ENCODE data around the gene TTC33. TPM values are rescaled to one million over a fixed set of nuclear protein-coding genes. Genes with fewer than 3 reads are reported as not detected.

Gene TTC33
- total RNA-seq (2022; extraction: Qiagen RNA extraction), result 8.1 to 16.9 TPM (median 10.2 TPM) in 5 replicates

GRCh38 chr5:40755407-40756365 lies at the start of gene TTC33:
Gene TTC33, minus strand, starts transcription at chr5:40755961. Its CDS starts 8,943 bp downstream, at chr5:40747018.

GRCh38 chr5:40798012-40798800 lies 42.4 kb upstream of the TTC33 start, which contains the start of gene PRKAA1:
Gene PRKAA1, minus strand, starts transcription at chr5:40798374. Its CDS starts 185 bp downstream, at chr5:40798189.

GRCh38 chr5:40679913-40680681 lies 75.7 kb downstream of the TTC33 start, which contains the start of gene PTGER4:
Gene PTGER4, plus strand, starts transcription at chr5:40679915. Its CDS starts 1,079 bp downstream, at chr5:40680994.

Other genes starting within 250 kb of the TTC33 start
- 1.4 to 1.5 TPM (median 1.5 TPM) in 5 replicates for gene PTGER4, start 76.0 kb downstream of the TTC33 start, total RNA-seq (2022; extraction: Qiagen RNA extraction)
- gene PRKAA1, start 42.4 kb upstream of the TTC33 start, total RNA-seq (2022; extraction: Qiagen RNA extraction), result 29.3 to 53.7 TPM (median 41.0 TPM) in 5 replicates
- 2,670 to 2,951 TPM (median 2,828 TPM) in 5 replicates for gene RPL37, start 79.3 kb upstream of the TTC33 start, total RNA-seq (2022; extraction: Qiagen RNA extraction)
- 3.4 to 4.7 TPM (median 3.8 TPM) in 5 replicates for gene CARD6, start 85.4 kb upstream of the TTC33 start, total RNA-seq (2022; extraction: Qiagen RNA extraction)
- gene C7, start 153.5 kb upstream of the TTC33 start, total RNA-seq (2022; extraction: Qiagen RNA extraction), result not detected in 5 replicates